ENCODE measurements around the gene KLHDC4. TPM values are rescaled to one million over a fixed set of nuclear protein-coding genes. Genes with fewer than 3 reads are reported as not detected.
A peak's percentile ranks its signal among the peaks of the same experiment; 100 is the strongest.

KLHDC4 gene
- total and polyA plus RNA-seq, 4 donors, result 8.2 to 27.6 (median 14.2) TPM

DNA sequence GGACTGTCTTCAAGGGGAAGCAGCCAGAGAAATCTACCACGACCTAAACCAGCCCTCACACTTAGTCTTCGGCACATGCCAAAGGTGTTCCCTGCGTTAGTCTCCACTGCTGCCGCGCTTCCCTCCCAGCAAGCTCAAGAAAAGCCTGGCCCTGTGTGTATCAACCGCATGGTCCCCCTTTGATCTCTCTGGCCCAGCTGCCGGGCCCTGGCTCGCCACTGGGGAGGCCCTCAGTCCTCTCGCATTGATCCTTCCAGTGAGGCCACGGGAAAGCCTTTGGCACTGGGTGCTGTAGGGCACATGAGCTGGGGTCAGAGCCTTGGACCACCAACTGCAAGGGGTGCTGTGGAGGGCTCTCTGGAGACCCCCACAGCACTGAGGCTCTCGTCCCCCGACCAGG, 29.6 kb upstream of the KLHDC4 start:
- H3K27ac ChIP-seq (ENCODE audit: low read depth in 1 of 2, low read length in 2 of 2), result no peak overlapping the region
- no peak overlapping the region for H3K4me3 ChIP-seq (ENCODE audit: low read depth in 1 of 3, low read length in 3 of 3)
- H3K9me3 ChIP-seq (ENCODE audit: control insufficient read depth in 4 of 4, low read length in 3 of 4), result no peaks in the 10 kb centered on the region
- WGBS, result 90% methylated on average over 12 of the region's 12 CpGs
- TF ChIP-seq RAD21 (IDR thresholded peaks at IDR 0.05) (no peak), RXRA (IDR thresholded peaks at IDR 0.05) (no peak), EGR1 (IDR thresholded peaks at IDR 0.05; ENCODE audit: low read depth in 2 of 2) (no peak)
- TF ChIP-seq, protein P1, sequence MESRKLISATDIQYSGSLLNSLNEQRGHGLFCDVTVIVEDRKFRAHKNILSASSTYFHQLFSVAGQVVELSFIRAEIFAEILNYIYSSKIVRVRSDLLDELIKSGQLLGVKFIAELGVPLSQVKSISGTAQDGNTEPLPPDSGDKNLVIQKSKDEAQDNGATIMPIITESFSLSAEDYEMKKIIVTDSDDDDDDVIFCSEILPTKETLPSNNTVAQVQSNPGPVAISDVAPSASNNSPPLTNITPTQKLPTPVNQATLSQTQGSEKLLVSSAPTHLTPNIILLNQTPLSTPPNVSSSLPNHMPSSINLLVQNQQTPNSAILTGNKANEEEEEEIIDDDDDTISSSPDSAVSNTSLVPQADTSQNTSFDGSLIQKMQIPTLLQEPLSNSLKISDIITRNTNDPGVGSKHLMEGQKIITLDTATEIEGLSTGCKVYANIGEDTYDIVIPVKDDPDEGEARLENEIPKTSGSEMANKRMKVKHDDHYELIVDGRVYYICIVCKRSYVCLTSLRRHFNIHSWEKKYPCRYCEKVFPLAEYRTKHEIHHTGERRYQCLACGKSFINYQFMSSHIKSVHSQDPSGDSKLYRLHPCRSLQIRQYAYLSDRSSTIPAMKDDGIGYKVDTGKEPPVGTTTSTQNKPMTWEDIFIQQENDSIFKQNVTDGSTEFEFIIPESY (IDR thresholded peaks at IDR 0.05), result no peak
- TF ChIP-seq, protein P2, sequence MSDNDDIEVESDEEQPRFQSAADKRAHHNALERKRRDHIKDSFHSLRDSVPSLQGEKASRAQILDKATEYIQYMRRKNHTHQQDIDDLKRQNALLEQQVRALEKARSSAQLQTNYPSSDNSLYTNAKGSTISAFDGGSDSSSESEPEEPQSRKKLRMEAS (IDR thresholded peaks at IDR 0.05), result no peak
- DNase-seq (ENCODE audit: low spot score), result no peak
- H3K27me3 ChIP-seq (ENCODE audit: control insufficient read depth in 4 of 4, insufficient read depth in 4 of 4, low read length in 3 of 4), result no peaks in the 10 kb centered on the region
- no peaks in the 10 kb centered on the region for H3K36me3 ChIP-seq (ENCODE audit: control insufficient read depth in 4 of 4, insufficient read depth in 3 of 4, low read depth in 1 of 4, low read length in 3 of 4)
- H3K4me1 ChIP-seq (ENCODE audit: control insufficient read depth in 4 of 4, insufficient read depth in 4 of 4, low read length in 3 of 4), result peaks cover 10 to 26% (median 18%) of the 10 kb centered on the region in 4 donors
- H3K9ac ChIP-seq (ENCODE audit: low read depth in 1 of 2, low read length in 2 of 2), result no peak overlapping the region

DNA sequence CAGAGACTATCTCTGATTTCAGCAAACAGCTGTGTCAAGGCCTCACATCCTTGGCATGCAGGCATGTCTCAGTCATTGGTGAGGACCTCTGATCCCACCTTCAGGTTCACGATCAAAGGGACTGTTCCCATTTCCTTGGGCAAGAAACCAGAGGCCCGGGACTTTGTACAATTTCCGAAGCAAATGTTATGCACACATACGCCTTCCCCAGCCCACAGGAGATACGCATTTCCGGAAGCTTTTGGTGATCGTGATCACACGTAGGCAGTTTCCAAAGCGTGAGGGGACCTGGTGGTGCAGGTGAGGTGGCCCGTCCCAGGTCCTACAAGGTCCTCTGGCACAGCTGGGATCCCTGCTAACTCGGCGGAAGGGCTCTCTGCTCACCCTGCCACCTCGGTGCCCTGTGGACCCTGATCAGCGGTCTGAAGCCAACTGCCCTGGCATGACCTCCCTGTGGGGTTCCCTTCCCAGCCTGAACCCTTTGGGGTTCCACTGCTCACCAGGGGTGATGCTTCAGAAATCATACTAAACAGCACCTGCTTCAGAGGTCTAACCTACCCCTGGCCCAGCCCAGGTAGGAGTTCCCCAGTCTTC, 28.8 kb upstream of the KLHDC4 start:
- TF ChIP-seq HNF4G (IDR thresholded peaks at IDR 0.05) (peak; percentile 40), SP1 (IDR thresholded peaks at IDR 0.05) (peak; percentile 48), FOXA2 (IDR thresholded peaks at IDR 0.05) (no peak), YY1 (IDR thresholded peaks at IDR 0.05) (no peak), EGR1 (IDR thresholded peaks at IDR 0.05; ENCODE audit: low read depth in 2 of 2) (no peak), HNF4A (conservative IDR thresholded peaks at IDR 0.05) (peak; percentile 77 to 85), RXRA (IDR thresholded peaks at IDR 0.05) (peak; percentile 79 to 84), JUND (IDR thresholded peaks at IDR 0.05) (no peak), TAF1 (conservative IDR thresholded peaks at IDR 0.05) (no peak)
- TF ChIP-seq, protein P3, sequence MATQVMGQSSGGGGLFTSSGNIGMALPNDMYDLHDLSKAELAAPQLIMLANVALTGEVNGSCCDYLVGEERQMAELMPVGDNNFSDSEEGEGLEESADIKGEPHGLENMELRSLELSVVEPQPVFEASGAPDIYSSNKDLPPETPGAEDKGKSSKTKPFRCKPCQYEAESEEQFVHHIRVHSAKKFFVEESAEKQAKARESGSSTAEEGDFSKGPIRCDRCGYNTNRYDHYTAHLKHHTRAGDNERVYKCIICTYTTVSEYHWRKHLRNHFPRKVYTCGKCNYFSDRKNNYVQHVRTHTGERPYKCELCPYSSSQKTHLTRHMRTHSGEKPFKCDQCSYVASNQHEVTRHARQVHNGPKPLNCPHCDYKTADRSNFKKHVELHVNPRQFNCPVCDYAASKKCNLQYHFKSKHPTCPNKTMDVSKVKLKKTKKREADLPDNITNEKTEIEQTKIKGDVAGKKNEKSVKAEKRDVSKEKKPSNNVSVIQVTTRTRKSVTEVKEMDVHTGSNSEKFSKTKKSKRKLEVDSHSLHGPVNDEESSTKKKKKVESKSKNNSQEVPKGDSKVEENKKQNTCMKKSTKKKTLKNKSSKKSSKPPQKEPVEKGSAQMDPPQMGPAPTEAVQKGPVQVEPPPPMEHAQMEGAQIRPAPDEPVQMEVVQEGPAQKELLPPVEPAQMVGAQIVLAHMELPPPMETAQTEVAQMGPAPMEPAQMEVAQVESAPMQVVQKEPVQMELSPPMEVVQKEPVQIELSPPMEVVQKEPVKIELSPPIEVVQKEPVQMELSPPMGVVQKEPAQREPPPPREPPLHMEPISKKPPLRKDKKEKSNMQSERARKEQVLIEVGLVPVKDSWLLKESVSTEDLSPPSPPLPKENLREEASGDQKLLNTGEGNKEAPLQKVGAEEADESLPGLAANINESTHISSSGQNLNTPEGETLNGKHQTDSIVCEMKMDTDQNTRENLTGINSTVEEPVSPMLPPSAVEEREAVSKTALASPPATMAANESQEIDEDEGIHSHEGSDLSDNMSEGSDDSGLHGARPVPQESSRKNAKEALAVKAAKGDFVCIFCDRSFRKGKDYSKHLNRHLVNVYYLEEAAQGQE (IDR thresholded peaks at IDR 0.05), result no peak
- TF ChIP-seq, protein P4, sequence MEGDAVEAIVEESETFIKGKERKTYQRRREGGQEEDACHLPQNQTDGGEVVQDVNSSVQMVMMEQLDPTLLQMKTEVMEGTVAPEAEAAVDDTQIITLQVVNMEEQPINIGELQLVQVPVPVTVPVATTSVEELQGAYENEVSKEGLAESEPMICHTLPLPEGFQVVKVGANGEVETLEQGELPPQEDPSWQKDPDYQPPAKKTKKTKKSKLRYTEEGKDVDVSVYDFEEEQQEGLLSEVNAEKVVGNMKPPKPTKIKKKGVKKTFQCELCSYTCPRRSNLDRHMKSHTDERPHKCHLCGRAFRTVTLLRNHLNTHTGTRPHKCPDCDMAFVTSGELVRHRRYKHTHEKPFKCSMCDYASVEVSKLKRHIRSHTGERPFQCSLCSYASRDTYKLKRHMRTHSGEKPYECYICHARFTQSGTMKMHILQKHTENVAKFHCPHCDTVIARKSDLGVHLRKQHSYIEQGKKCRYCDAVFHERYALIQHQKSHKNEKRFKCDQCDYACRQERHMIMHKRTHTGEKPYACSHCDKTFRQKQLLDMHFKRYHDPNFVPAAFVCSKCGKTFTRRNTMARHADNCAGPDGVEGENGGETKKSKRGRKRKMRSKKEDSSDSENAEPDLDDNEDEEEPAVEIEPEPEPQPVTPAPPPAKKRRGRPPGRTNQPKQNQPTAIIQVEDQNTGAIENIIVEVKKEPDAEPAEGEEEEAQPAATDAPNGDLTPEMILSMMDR (IDR thresholded peaks at IDR 0.05; ENCODE audit: low read depth, low read length, missing input control), result no peak
- no peak for DNase-seq (ENCODE audit: low spot score)
- Histone ChIP-seq H3K9ac (ENCODE audit: low read depth in 1 of 2, low read length in 2 of 2) (no peak overlapping the region), H3K27me3 (ENCODE audit: control insufficient read depth in 4 of 4, insufficient read depth in 4 of 4, low read length in 3 of 4) (no peaks in the 10 kb centered on the region), H3K36me3 (ENCODE audit: control insufficient read depth in 4 of 4, insufficient read depth in 3 of 4, low read depth in 1 of 4, low read length in 3 of 4) (no peaks in the 10 kb centered on the region), H3K4me3 (ENCODE audit: low read depth in 1 of 3, low read length in 3 of 3) (no peak overlapping the region), H3K27ac (ENCODE audit: low read depth in 1 of 2, low read length in 2 of 2) (no peak overlapping the region), H3K4me1 (ENCODE audit: control insufficient read depth in 4 of 4, insufficient read depth in 4 of 4, low read length in 3 of 4) (peaks cover 12 to 33% (median 25%) of the 10 kb centered on the region in 4 donors), H3K9me3 (ENCODE audit: control insufficient read depth in 4 of 4, low read length in 3 of 4) (no peaks in the 10 kb centered on the region)
- WGBS, result 52% methylated on average over 14 of the region's 14 CpGs

Measured in liver (tissue), 9 donors.